Left lobe of liver (tissue), 2 donors: ENCODE measurements around the gene CCDC91. TPM values are rescaled to one million over a fixed set of nuclear protein-coding genes. Genes with fewer than 3 reads are reported as not detected.
A peak's percentile ranks its signal among the peaks of the same experiment; 100 is the strongest.

Experiments used
- ATAC-seq: fragments of 200-7000 bp; cut with Tn5 transposase; one replicate; pipeline ENCODE4 v1.9.1; 2020; ENCODE audit warnings: mild to moderate bottlenecking, moderate library complexity
- DNase-seq: peaks from one replicate; pipeline ENCODE4 v3.0.0-alpha.2; 2020; ENCODE audit warnings: low spot score
- total RNA-seq: library from RNA; stranded (reverse); gene quantifications from one replicate; pipeline ENCODE4 v1.2.1, GENCODE V29; 2021
- donor health status: DM: no; HTN: no; CAD: no; lungs with moderate emphysema.
- donor health status: DM: no; HTN: yes; CAD: no.

The CCDC91 gene, protein sequence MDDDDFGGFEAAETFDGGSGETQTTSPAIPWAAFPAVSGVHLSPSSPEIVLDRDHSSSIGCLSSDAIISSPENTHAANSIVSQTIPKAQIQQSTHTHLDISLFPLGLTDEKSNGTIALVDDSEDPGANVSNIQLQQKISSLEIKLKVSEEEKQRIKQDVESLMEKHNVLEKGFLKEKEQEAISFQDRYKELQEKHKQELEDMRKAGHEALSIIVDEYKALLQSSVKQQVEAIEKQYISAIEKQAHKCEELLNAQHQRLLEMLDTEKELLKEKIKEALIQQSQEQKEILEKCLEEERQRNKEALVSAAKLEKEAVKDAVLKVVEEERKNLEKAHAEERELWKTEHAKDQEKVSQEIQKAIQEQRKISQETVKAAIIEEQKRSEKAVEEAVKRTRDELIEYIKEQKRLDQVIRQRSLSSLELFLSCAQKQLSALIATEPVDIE
- 11.9 TPM for total RNA-seq

- ATAC-seq (peak; percentile 91), DNase-seq (peak; percentile 89)
Observed at GRCh38 chr12:28190321-28191050, at the start of gene CCDC91. Gene CCDC91, plus strand, starts transcription at chr12:28190456. Its CDS starts 66,760 bp downstream, at chr12:28257216.

GRCh38 chr12:28144059-28144458, 46.2 kb upstream of the CCDC91 start:
- no peak for DNase-seq

DNA sequence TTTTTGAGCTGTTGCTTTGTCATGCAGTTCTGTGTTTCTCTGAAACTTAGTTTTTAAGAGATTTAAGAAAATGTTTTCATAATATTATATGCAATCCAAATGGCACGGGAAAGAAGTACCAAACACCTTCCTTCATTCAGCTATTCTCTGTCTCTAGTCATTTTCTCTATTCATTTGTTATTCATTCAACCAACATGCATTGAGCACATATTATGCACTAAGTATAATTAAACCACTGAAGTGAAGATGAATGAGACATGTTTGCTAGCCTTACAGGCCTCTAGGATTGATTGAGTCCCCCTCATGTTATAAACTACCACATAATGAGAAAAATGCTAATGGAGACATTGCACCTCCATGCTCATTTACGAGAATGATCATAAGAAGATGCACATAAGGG, 45.7 kb upstream of the CCDC91 start:
- DNase-seq, result no peak

More at GRCh38 chr12:28144059-28144458, 46.2 kb upstream of the CCDC91 start:
- ATAC-seq, result no peak

DNA sequence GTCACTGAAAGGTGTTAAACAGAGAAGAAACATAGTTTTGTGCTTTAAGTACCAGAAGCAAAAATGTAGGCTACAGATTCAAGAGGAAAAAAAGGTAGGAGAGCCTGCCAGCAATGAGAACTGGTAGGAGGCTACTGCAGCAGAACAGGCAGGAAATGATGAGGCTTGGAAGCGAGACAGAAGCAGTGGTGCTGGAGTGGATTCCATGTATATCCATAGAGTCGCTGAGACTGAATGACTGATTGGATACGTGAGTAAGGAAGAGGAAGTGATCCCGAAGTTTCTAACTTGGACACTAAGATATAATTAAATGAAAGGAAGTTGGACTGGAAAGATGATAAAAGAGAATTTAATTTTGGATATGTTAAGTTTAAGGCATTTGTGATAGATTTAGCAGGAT, 45.0 kb upstream of the CCDC91 start:
- ATAC-seq, result no peak
- DNase-seq, result no peak

More for the DNA sequence above, 45.7 kb upstream of the CCDC91 start:
- no peak for ATAC-seq

GRCh38 chr12:28149279-28149678, 41.0 kb upstream of the CCDC91 start:
- no peak for DNase-seq
- ATAC-seq, result no peak

DNA sequence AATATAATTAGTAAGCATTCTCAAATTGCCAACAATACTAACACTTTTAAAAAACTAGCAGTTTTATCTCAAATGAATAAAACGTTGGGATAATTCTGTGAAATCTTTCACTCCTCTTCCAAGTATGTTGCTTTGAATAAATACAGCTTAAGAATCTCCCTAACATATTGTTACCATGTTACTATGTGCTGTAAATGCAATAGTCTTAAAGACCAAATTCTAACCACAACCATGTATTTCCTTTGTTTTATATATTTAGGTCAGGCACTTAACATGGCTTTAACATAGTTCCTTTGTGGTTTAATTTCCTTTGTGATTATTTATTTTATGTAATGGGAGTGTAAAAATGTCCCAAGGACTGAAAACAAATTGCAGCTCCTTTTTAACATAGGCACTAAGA, 33.9 kb upstream of the CCDC91 start:
- DNase-seq, result no peak
- no peak for ATAC-seq

DNA sequence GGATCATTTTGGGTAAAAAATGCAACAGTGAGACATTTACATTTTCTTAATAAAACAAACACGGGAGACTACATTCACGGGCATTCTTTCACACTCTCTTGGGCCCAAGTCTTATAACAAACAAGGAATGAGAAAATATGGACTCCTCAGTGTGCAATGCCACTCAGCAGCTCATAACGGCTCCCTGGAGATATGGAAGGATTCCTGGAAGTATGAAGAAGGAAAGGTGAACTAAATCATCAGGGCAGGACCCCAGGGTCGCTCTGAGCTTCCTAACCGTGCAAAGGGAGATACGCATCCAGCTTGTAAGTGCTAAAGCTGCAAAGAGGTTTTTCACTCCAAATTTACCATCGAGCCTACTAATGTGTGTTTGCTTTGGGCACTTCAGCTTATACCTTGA, 33.5 kb upstream of the CCDC91 start:
- DNase-seq (no peak), ATAC-seq (no peak)

GRCh38 chr12:28158353-28158752, 31.9 kb upstream of the CCDC91 start:
- no peak for ATAC-seq
- no peak for DNase-seq

GRCh38 chr12:28159688-28160087, 30.6 kb upstream of the CCDC91 start:
- no peak for DNase-seq
- ATAC-seq, result no peak

- DNase-seq (no peak), ATAC-seq (no peak)
Observed at GRCh38 chr12:28161697-28162096, 28.6 kb upstream of the CCDC91 start.

GRCh38 chr12:28162697-28163096, 27.6 kb upstream of the CCDC91 start:
- ATAC-seq, result no peak
- no peak for DNase-seq

DNA sequence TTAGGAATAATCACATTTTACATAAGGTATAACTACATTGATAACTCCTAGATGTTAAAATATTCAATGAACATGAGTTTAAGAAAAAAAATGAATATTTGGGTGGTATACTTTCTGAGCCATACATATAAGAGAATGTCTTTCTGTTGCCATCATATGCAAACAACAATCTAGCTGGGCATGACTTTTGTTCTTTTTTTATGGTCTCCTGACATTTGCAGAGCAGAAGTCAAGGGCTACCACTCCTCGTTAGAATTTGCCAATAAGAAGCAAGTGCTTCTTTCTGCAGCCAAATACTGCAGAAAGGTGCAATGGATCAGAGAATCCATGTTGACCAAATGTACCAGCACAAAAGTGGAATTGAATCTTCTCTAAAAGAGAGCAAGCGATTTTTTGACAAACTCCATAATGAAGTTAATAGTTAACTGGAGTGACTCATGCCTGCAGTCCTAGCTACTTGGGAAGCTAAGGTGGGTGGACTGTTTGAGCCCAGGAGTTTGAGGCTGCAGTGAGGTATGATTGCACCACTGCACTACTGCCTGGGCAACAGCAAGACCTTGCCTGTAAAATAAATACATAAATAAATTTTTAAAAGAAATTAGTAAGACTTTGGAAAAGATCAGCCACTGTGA, 25.5 kb upstream of the CCDC91 start:
- DNase-seq (no peak), ATAC-seq (peak; percentile 82)

- DNase-seq (no peak), ATAC-seq (no peak)
Observed at GRCh38 chr12:28167981-28168485, 22.2 kb upstream of the CCDC91 start.

GRCh38 chr12:28171356-28172060, 18.7 kb upstream of the CCDC91 start:
- ATAC-seq, result no peak
- no peak for DNase-seq

- DNase-seq, result no peak
Observed at GRCh38 chr12:28172434-28173030, 17.7 kb upstream of the CCDC91 start.

DNA sequence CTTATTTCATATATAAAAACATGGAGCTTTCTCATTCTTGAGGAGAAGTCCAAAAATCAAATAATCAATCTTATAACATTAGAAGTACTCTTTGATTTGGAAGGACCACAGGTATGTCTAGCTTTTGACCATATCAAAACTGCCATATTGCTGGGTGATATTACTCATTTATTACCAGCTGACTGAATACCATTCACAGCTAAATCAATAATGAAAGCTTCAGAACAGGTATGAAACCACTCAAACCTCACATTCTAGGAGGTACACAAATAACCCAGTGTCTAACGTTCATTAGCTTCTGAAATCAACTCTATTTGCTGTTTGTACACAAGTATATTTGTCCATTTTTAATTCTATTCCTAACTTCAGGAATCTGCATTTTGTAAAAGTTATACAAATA, 16.8 kb upstream of the CCDC91 start:
- ATAC-seq (no peak), DNase-seq (no peak)

More at GRCh38 chr12:28172434-28173030, 17.7 kb upstream of the CCDC91 start:
- peak; percentile 83 for ATAC-seq

DNA sequence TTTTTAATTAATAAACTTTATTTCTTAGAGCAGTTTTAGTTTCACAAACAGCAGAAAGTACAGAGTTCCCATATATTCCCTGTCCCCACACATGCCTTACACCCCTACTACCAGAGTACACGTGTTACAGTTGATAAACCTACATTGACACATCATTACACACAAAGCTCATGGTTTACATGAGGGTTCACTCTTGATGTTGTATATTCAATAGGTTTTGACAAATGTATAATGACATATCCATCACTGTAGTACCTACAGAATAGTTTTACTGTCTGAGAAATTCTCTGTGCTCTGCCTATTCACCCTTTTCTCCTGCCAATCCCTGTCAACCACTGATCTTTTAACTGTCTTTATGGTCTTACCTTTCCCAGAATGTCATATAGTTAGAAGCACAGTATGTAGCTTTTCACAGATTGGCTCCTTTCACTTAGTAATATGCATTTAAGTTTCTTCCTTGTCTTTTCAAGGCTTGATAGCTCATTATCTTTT, 15.1 kb upstream of the CCDC91 start:
- DNase-seq (no peak), ATAC-seq (no peak)

GRCh38 chr12:28176295-28176694, 14.0 kb upstream of the CCDC91 start:
- no peak for ATAC-seq

DNA sequence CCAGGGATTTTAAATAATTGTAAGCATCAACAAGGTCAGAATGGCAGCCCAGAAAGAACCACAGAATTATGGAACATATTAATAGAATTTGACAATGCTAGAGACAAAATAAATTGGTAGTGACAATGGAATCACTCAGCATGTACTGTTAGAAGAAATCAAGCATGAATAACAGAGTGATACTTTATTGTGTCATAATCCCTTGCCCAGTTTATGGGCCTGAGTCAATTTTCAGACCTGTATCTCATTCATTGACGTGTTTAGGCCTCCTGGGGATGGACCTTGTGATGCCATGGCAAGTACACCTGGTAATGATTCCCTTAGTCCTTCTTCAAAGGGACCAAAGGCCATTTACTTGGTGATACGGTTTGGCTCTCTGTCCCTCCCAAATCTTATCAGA, 12.8 kb upstream of the CCDC91 start:
- no peak for DNase-seq
- no peak for ATAC-seq

More at GRCh38 chr12:28176295-28176694, 14.0 kb upstream of the CCDC91 start:
- DNase-seq, result no peak

GRCh38 chr12:28177905-28178304, 12.4 kb upstream of the CCDC91 start:
- DNase-seq (no peak), ATAC-seq (no peak)
